K562 (cell line): ENCODE results near the gene ISY1. TPM values are rescaled to one million over a fixed set of nuclear protein-coding genes. Genes with fewer than 3 reads are reported as not detected.

Experiments used
- ATAC-seq: fragments of 200-7000 bp; cut with Tn5 transposase; 3 replicates; pipeline ENCODE4 v1.9.1; 2020; ENCODE audit warnings: moderate library complexity
- BruUV-seq: library from RNA; stranded (reverse); fragments of 400-500 nt; replicated peaks from 2 replicates; lab custom pipeline; 2021; lab: Mats Ljungman, UMichigan
- CTCF ChIA-PET: fragments of 300-600 bp; formaldehyde crosslinking; extraction: SDS; loops from one replicate; lab custom pipeline; 2021; ENCODE audit warnings: low intra/inter-chr PET ratio; lab: Yijun Ruan, JAX
- POLR2A ChIA-PET: fragments of 300-600, 350-650 bp; sonication (Branson Sonifier 250); formaldehyde crosslinking; extraction: SDS; loops from one replicate; lab custom pipeline; 2021; ENCODE audit warnings: antibody characterized with exemption, inconsistent platforms; lab: Yijun Ruan, JAX
- DNase-seq, 4 experiments: peaks; one replicate each; pipeline versions ENCODE4 v3.0.0 to v3.0.0-alpha.2; 2011 to 2018; ENCODE audit warnings: low spot score in 3 of 4, mixed read lengths in 3 of 4; ENCODE audit errors: extremely low read depth in 1 of 4
- FAIRE-seq: peaks from 2 replicates; lab custom pipeline; 2011; peaks lifted over from hg19 to GRCh38; lab: Jason Lieb, UNC
- H2AFZ ChIP-seq: 2 replicates; pipeline ENCODE4 v1.6.0; 2011; ENCODE audit warnings: low read depth, low read length, control low read depth, inconsistent platforms
- H3K27ac ChIP-seq: fragments of 200-600 bp; 3 replicates; pipeline ENCODE4 v1.8.0; 2011; ENCODE audit warnings: low read depth, mild to moderate bottlenecking, control low read depth, inconsistent platforms, low read length, moderate library complexity, mixed read lengths; ENCODE audit errors: extremely low read depth
- H3K27me3 ChIP-seq, 2 experiments: fragments of 300-600 bp in 1 of 2; 2 replicates in 1 of 2; 3 replicates in 1 of 2; pipeline versions ENCODE4 v1.6.0 to v1.8.0; 2011; ENCODE audit warnings: inconsistent platforms in 2 of 2, low read length in 2 of 2, mild to moderate bottlenecking in 1 of 2, mixed read lengths in 1 of 2, moderate library complexity in 1 of 2; ENCODE audit not compliant: control insufficient read depth in 2 of 2, insufficient read depth in 2 of 2
- H3K36me3 ChIP-seq: fragments of 300-600 bp; 3 replicates; pipeline ENCODE4 v1.8.0; 2011; ENCODE audit warnings: mild to moderate bottlenecking, low read length, inconsistent platforms; ENCODE audit not compliant: control insufficient read depth, insufficient read depth
- H3K4me1 ChIP-seq, 2 experiments: fragments of 200-600 bp in 1 of 2; replicated peaks in 1 of 2; 2 replicates in 1 of 2; 3 replicates in 1 of 2; pipeline versions ENCODE4 v1.5.1 to v1.8.0; 2011; ENCODE audit warnings: inconsistent platforms in 2 of 2, low read length in 2 of 2, mild to moderate bottlenecking in 1 of 2, mixed read lengths in 1 of 2, moderate library complexity in 1 of 2; ENCODE audit not compliant: control insufficient read depth in 2 of 2, insufficient read depth in 2 of 2
- H3K4me2 ChIP-seq: 2 replicates; pipeline ENCODE4 v1.6.1; 2011; ENCODE audit warnings: low read length, control low read depth, inconsistent platforms, mixed read lengths; ENCODE audit not compliant: insufficient read depth
- H3K4me3 ChIP-seq: fragments of 200-600 bp; sonication (generic), shearing (Covaris generic); 2 replicates; pipeline ENCODE4 v1.5.1; 2016; ENCODE audit warnings: control low read depth, inconsistent platforms
- H3K79me2 ChIP-seq: fragments of 200-600 bp; 3 replicates; pipeline ENCODE4 v1.8.0; 2011; ENCODE audit warnings: low read length, inconsistent platforms; ENCODE audit not compliant: control insufficient read depth, insufficient read depth
- H3K9ac ChIP-seq, 2 experiments: 2 replicates each; pipeline versions ENCODE4 v1.6.0 to v1.6.1; 2011; ENCODE audit warnings: low read depth in 2 of 2, low read length in 2 of 2, control low read depth in 1 of 2, inconsistent platforms in 1 of 2, mild to moderate bottlenecking in 1 of 2, mixed read lengths in 1 of 2; ENCODE audit not compliant: insufficient read depth in 1 of 2
- H3K9me1 ChIP-seq: one replicate; pipeline ENCODE4 v1.6.0; 2011; ENCODE audit warnings: inconsistent platforms, mild to moderate bottlenecking, low read length, moderate library complexity; ENCODE audit not compliant: control insufficient read depth, insufficient read depth
- H3K9me3 ChIP-seq: replicated peaks from 2 replicates; pipeline ENCODE4 v1.5.1; 2011; ENCODE audit warnings: low read depth, low read length, inconsistent platforms; ENCODE audit not compliant: control insufficient read depth, insufficient read depth
- H4K20me1 ChIP-seq: replicated peaks from 2 replicates; pipeline ENCODE4 v1.6.1; 2011; ENCODE audit warnings: low read length, inconsistent platforms, mixed read lengths; ENCODE audit not compliant: control insufficient read depth, insufficient read depth
- C11orf30 ChIP-seq: fragments of 450-650 bp; IDR thresholded peaks from 2 replicates; pipeline ENCODE4 v1.6.1; 2016; ENCODE audit warnings: low read depth, mild to moderate bottlenecking
- DIDO1 ChIP-seq: fragments of 450-650 bp; IDR thresholded peaks from 2 replicates; pipeline ENCODE4 v1.6.1; 2016; ENCODE audit warnings: low read depth, missing biosample characterization, missing genetic modification characterization
- EP400 ChIP-seq: fragments of 450-650 bp; IDR thresholded peaks from 2 replicates; pipeline ENCODE4 v1.6.1; 2017; ENCODE audit warnings: antibody characterized with exemption, mild to moderate bottlenecking, moderate library complexity
- GABPB2 ChIP-seq: fragments of 250-450 bp; sonication (Bioruptor Pico); conservative IDR thresholded peaks from 2 replicates; pipeline ENCODE4 v1.5.1; 2021; ENCODE audit warnings: mild to moderate bottlenecking
- PCBP1 ChIP-seq: fragments of 200-400 bp; formaldehyde crosslinking; IDR thresholded peaks from 2 replicates; pipeline ENCODE4 v1.6.1; 2018; ENCODE audit warnings: mild to moderate bottlenecking, low read depth, low read length; ENCODE audit not compliant: poor library complexity, severe bottlenecking
- RFX7 ChIP-seq: fragments of 250-450 bp; sonication (Bioruptor Pico); IDR thresholded peaks from 2 replicates; pipeline ENCODE4 v1.5.1; 2021; ENCODE audit warnings: mild to moderate bottlenecking
- WGBS: fragments of 100-300 bp; shearing (Covaris generic); methylation state at CpG from one replicate; pipeline ENCODE4 v1.1.6; 2016; ENCODE audit warnings: low coverage, mixed read lengths; ENCODE audit not compliant: insufficient coverage; ENCODE audit errors: missing lambda C conversion rate; 5-methylcytosine and 5-hydroxymethylcytosine counted together
- in situ Hi-C: fragments of 300-500 bp; cut with MboI; formaldehyde crosslinking; loops from 4 replicates; pipeline ENCODE4 v1.15.0; 2018; ENCODE audit warnings: inconsistent platforms, mixed read lengths
- intact Hi-C: fragments of 100-400 bp; cut with micrococcal nuclease; formaldehyde crosslinking; loops from 2 replicates; pipeline ENCODE4 v1.14.2; 2022
- polyA plus RNA-seq, 8 experiments: library from polyadenylated mRNA; depleted of rRNA in 4 of 8; stranded (reverse) in 5 of 8; unstranded in 3 of 8; fragments of >200 nt; fragmentation: Nextera tagmentation in 2 of 8; fragmentation: Illumina TruSeq in 1 of 8; extraction: Ambion mirVana in 2 of 8; extraction: Trizol in 1 of 8; gene quantifications; 2 replicates each; pipeline versions ENCODE4 v1.2.1 to v1.2.3, GENCODE V29; 2011 to 2014; ENCODE audit warnings: inconsistent platforms in 1 of 8, missing spikeins in 1 of 8
- total RNA-seq, 7 experiments: library from RNA; depleted of rRNA in 6 of 7; stranded (reverse); fragments of >200 nt in 6 of 7; fragmentation: Illumina TruSeq in 2 of 7; extraction: Trizol in 2 of 7; gene quantifications; 2 replicates each; pipeline versions ENCODE4 v1.2.1 to v1.2.3, GENCODE V29; 2011 to 2021; ENCODE audit warnings: low replicate concordance in 1 of 7
- TF ChIP-seq, protein P1 (sequence below): fragments of 250-450 bp; sonication (Bioruptor Pico); IDR thresholded peaks from 2 replicates; pipeline ENCODE4 v1.4.0; 2020; ENCODE audit warnings: mild to moderate bottlenecking, moderate library complexity
- TF ChIP-seq, protein P2 (sequence below): fragments of 250-450 bp; sonication (Bioruptor Pico); IDR thresholded peaks from 2 replicates; pipeline ENCODE4 v1.4.0; 2020

The ISY1 gene
- total and polyA plus RNA-seq, 9 of the 15 experiments (the other 6 are each of a cell fraction or from before 2014, with no cell fraction given) = 23.5 to 50.0 (median 32.9) TPM

DNA sequence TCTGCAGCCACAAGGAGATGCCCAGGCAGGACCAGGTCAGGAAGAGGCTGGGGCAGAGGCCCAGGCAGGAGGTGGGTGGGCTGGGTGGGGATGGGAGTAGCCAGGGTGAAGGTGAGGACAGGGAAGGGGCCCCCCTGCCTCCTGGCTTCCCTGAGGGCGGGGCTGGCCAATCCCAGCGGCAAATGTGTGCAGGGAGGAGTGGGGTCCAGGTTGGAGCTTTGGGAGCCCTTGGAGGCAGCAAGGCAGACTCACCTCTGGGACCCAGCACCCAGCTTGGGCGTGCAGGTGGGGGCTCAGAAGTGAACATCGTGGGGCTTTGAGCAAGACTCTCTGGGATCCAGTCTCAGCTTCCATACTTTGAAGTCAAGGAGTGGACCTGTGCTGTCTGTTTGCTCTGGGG, 75.0 kb downstream of the ISY1 start:
- no TSS peak for BruUV-seq
- peaks cover 6 to 10% of the 10 kb centered on the region in 2 experiments; a peak in 4 of 5 replicates for H3K4me1 ChIP-seq
- H2AFZ ChIP-seq = no peak overlapping the region
- FAIRE-seq = no peak
- in situ Hi-C loops = loop anchor here (10.0 kb wide), 1 partner anchor 111 kb away; no protein-coding TSS in a partner anchor
- no peaks in the 10 kb centered on the region for H3K27me3 ChIP-seq
- H4K20me1 ChIP-seq = no peaks in the 10 kb centered on the region
- TF ChIP-seq, protein P1, sequence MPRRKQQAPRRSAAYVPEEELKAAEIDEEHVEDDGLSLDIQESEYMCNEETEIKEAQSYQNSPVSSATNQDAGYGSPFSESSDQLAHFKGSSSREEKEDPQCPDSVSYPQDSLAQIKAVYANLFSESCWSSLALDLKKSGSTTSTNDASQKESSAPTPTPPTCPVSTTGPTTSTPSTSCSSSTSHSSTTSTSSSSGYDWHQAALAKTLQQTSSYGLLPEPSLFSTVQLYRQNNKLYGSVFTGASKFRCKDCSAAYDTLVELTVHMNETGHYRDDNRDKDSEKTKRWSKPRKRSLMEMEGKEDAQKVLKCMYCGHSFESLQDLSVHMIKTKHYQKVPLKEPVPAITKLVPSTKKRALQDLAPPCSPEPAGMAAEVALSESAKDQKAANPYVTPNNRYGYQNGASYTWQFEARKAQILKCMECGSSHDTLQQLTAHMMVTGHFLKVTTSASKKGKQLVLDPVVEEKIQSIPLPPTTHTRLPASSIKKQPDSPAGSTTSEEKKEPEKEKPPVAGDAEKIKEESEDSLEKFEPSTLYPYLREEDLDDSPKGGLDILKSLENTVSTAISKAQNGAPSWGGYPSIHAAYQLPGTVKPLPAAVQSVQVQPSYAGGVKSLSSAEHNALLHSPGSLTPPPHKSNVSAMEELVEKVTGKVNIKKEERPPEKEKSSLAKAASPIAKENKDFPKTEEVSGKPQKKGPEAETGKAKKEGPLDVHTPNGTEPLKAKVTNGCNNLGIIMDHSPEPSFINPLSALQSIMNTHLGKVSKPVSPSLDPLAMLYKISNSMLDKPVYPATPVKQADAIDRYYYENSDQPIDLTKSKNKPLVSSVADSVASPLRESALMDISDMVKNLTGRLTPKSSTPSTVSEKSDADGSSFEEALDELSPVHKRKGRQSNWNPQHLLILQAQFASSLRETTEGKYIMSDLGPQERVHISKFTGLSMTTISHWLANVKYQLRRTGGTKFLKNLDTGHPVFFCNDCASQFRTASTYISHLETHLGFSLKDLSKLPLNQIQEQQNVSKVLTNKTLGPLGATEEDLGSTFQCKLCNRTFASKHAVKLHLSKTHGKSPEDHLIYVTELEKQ (CRISPR knock-in tag) = no peak
- TF ChIP-seq DIDO1 (tag) (no peak), GABPB2 (CRISPR knock-in tag) (no peak), RFX7 (CRISPR knock-in tag) (no peak), C11orf30 (no peak), PCBP1 (no peak), EP400 (no peak)
- TF ChIP-seq, protein P2, sequence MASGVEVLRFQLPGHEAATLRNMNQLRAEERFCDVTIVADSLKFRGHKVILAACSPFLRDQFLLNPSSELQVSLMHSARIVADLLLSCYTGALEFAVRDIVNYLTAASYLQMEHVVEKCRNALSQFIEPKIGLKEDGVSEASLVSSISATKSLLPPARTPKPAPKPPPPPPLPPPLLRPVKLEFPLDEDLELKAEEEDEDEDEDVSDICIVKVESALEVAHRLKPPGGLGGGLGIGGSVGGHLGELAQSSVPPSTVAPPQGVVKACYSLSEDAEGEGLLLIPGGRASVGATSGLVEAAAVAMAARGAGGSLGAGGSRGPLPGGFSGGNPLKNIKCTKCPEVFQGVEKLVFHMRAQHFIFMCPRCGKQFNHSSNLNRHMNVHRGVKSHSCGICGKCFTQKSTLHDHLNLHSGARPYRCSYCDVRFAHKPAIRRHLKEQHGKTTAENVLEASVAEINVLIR (CRISPR knock-in tag) = no peak
- DNase-seq = no peak
- intact Hi-C loops = loop anchor here (2.0 to 10.0 kb wide), 2 partner anchors 33 to 61 kb away; no protein-coding TSS in a partner anchor
- 20% methylated on average over 1 of the region's 4 CpGs for WGBS
- H3K79me2 ChIP-seq = no peaks in the 10 kb centered on the region
- no peaks in the 10 kb centered on the region for H3K9me3 ChIP-seq
- CTCF ChIA-PET = no interaction called here
- H3K9ac ChIP-seq = no peak overlapping the region; a peak in 1 of 4 replicates
- no peaks in the 10 kb centered on the region for H3K9me1 ChIP-seq
- no peaks in the 10 kb centered on the region for H3K36me3 ChIP-seq
- H3K4me3 ChIP-seq = no peak overlapping the region
- POLR2A ChIA-PET = interaction anchor here (1.2 kb wide), 1 partner anchor 16 kb away, joined by 3 read pairs; no protein-coding TSS in a partner anchor
- no peak overlapping the region for H3K4me2 ChIP-seq
- ATAC-seq = no peak
- H3K27ac ChIP-seq = no peak overlapping the region
